Fibroblast of lung (primary cell): ENCODE results near the gene KCNMA1. TPM values are rescaled to one million over a fixed set of nuclear protein-coding genes. Genes with fewer than 3 reads are reported as not detected.

Experiments
- DNase-seq, 2 donors: peaks; one replicate each; pipeline versions ENCODE4 v3.0.0 to v3.0.0-alpha.2; 2010; ENCODE audit warnings: low read depth in 2 of 2
- H2AFZ ChIP-seq: 2 replicates; pipeline ENCODE4 v1.5.1; 2012; ENCODE audit warnings: low read length, control low read depth, inconsistent platforms
- H3K27ac ChIP-seq: 2 replicates; pipeline ENCODE4 v1.5.1; 2011; ENCODE audit warnings: low read length, control low read depth; ENCODE audit not compliant: insufficient read depth
- H3K27me3 ChIP-seq: 2 replicates; pipeline ENCODE4 v1.5.1; 2011; ENCODE audit warnings: mild to moderate bottlenecking, low read length; ENCODE audit not compliant: control insufficient read depth, insufficient read depth
- H3K36me3 ChIP-seq: 2 replicates; pipeline ENCODE4 v1.5.1; 2011; ENCODE audit warnings: low read length; ENCODE audit not compliant: control insufficient read depth, insufficient read depth
- H3K4me1 ChIP-seq: 2 replicates; pipeline ENCODE4 v1.5.1; 2011; ENCODE audit warnings: low read length; ENCODE audit not compliant: control insufficient read depth, insufficient read depth; ENCODE audit errors: extremely low read depth
- H3K4me2 ChIP-seq: 2 replicates; pipeline ENCODE4 v1.5.1; 2011; ENCODE audit warnings: low read length, control low read depth; ENCODE audit not compliant: insufficient read depth; ENCODE audit errors: extremely low read depth
- H3K4me3 ChIP-seq, 4 experiments: fragments of 200-600 bp in 1 of 4; sonication (generic) in 1 of 4; replicated peaks in 1 of 4; 2 replicates each; pipeline ENCODE4 v1.5.1; 2011 to 2016; ENCODE audit warnings: low read length in 4 of 4, low read depth in 3 of 4, mild to moderate bottlenecking in 3 of 4, control low read depth in 2 of 4, inconsistent platforms in 1 of 4, mixed read lengths in 1 of 4; ENCODE audit not compliant: insufficient read depth in 1 of 4; ENCODE audit errors: control extremely low read depth in 1 of 4
- H3K79me2 ChIP-seq: 2 replicates; pipeline ENCODE4 v1.5.1; 2012; ENCODE audit warnings: mild to moderate bottlenecking, low read length, inconsistent platforms; ENCODE audit not compliant: control insufficient read depth, insufficient read depth
- H3K9ac ChIP-seq: 2 replicates; pipeline ENCODE4 v1.5.1; 2011; ENCODE audit warnings: mild to moderate bottlenecking, low read length, control low read depth; ENCODE audit not compliant: insufficient read depth
- H3K9me3 ChIP-seq: 2 replicates; pipeline ENCODE4 v1.5.1; 2012; ENCODE audit warnings: low read depth, low read length; ENCODE audit not compliant: control insufficient read depth, insufficient read depth
- H4K20me1 ChIP-seq: 2 replicates; pipeline ENCODE4 v1.5.1; 2011; ENCODE audit warnings: low read length; ENCODE audit not compliant: control insufficient read depth, insufficient read depth; ENCODE audit errors: extremely low read depth
- EZH2 ChIP-seq: IDR thresholded peaks from 2 replicates; pipeline ENCODE4 v1.5.1; 2012; ENCODE audit warnings: low read length, control low read depth, mild to moderate bottlenecking; ENCODE audit errors: missing control alignments
- polyA plus RNA-seq, 2 donors: library from polyadenylated mRNA; depleted of rRNA in 1 of 2; stranded (reverse) in 1 of 2; unstranded in 1 of 2; fragments of >200 nt; gene quantifications; 2 replicates each; pipeline ENCODE4 v1.2.1, GENCODE V29; 2011 to 2012; ENCODE audit warnings: missing spikeins in 1 of 2
- total RNA-seq: library from RNA; depleted of rRNA; stranded (reverse); fragments of >200 nt; gene quantifications from 2 replicates; pipeline ENCODE4 v1.2.1, GENCODE V29; 2014
- TF ChIP-seq, protein P1 (sequence below), 2 donors: IDR thresholded peaks in 1 of 2; conservative IDR thresholded peaks in 1 of 2; 1 replicate in 1 of 2; 2 replicates in 1 of 2; pipeline ENCODE4 v1.5.1; 2011 to 2012; ENCODE audit warnings: low read length in 2 of 2, control low read depth in 1 of 2, inconsistent platforms in 1 of 2, low read depth in 1 of 2, mild to moderate bottlenecking in 1 of 2

KCNMA1 gene
- total and polyA plus RNA-seq, 2 donors (not counting 1 experiment from before 2014, with no cell fraction given), result 31.0 to 138 TPM

DNA sequence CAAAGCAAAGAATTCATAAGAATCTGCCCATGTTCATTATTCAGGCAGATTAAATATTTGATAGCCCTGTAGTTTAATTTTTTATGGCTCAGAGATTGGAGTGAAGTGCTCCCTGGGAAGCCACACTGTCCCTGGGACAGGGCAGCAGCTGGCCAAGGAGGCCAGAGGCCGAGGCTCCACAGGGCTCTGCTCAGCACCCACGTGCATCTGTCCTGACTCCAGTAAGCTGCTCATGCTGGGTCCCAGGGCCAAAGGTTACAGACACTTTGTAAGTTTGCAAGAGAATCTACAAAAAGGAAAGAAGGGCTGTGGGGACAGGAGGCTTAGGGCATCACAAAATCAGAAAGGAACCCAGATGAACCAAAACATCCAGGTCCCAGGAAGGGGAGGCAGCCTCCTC lies 155.5 kb downstream of the KCNMA1 start:
- Histone ChIP-seq H2AFZ (no peak overlapping the region), H3K9ac (no peak overlapping the region), H3K4me1 (peaks cover 8% of the 10 kb centered on the region), H4K20me1 (no peaks in the 10 kb centered on the region), H3K79me2 (no peaks in the 10 kb centered on the region), H3K4me2 (no peak overlapping the region), H3K27ac (no peak overlapping the region), H3K27me3 (no peaks in the 10 kb centered on the region), H3K4me3 (no peak overlapping the region), H3K9me3 (no peaks in the 10 kb centered on the region), H3K36me3 (no peaks in the 10 kb centered on the region)
- no peak for DNase-seq
- TF ChIP-seq EZH2, result no peak
- TF ChIP-seq, protein P1, sequence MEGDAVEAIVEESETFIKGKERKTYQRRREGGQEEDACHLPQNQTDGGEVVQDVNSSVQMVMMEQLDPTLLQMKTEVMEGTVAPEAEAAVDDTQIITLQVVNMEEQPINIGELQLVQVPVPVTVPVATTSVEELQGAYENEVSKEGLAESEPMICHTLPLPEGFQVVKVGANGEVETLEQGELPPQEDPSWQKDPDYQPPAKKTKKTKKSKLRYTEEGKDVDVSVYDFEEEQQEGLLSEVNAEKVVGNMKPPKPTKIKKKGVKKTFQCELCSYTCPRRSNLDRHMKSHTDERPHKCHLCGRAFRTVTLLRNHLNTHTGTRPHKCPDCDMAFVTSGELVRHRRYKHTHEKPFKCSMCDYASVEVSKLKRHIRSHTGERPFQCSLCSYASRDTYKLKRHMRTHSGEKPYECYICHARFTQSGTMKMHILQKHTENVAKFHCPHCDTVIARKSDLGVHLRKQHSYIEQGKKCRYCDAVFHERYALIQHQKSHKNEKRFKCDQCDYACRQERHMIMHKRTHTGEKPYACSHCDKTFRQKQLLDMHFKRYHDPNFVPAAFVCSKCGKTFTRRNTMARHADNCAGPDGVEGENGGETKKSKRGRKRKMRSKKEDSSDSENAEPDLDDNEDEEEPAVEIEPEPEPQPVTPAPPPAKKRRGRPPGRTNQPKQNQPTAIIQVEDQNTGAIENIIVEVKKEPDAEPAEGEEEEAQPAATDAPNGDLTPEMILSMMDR (conservative IDR thresholded peaks at IDR 0.05 in 1 of 2, IDR thresholded peaks at IDR 0.05 in 1 of 2; ENCODE audit: low read depth in 1 of 2, low read length in 2 of 2), result no peak

- DNase-seq, result no peak
- Histone ChIP-seq H3K27ac (no peak overlapping the region), H3K4me2 (no peak overlapping the region), H3K9me3 (no peaks in the 10 kb centered on the region), H2AFZ (no peak overlapping the region), H3K36me3 (no peaks in the 10 kb centered on the region), H3K4me3 (no peak overlapping the region), H3K9ac (no peak overlapping the region), H3K27me3 (no peaks in the 10 kb centered on the region), H4K20me1 (no peaks in the 10 kb centered on the region), H3K4me1 (peaks cover 8% of the 10 kb centered on the region), H3K79me2 (no peaks in the 10 kb centered on the region)
- no peak for TF ChIP-seq EZH2
- TF ChIP-seq, protein P1 (conservative IDR thresholded peaks at IDR 0.05 in 1 of 2, IDR thresholded peaks at IDR 0.05 in 1 of 2; ENCODE audit: low read depth in 1 of 2, low read length in 2 of 2), result no peak
These were observed 158.0 kb downstream of the KCNMA1 start for GRCh38 chr10:77479586-77479985.

- Histone ChIP-seq H2AFZ (no peak overlapping the region), H3K27me3 (no peaks in the 10 kb centered on the region), H3K9ac (no peak overlapping the region), H3K9me3 (no peaks in the 10 kb centered on the region), H4K20me1 (no peaks in the 10 kb centered on the region), H3K4me3 (no peak overlapping the region), H3K4me1 (peaks cover 8% of the 10 kb centered on the region), H3K36me3 (no peaks in the 10 kb centered on the region), H3K79me2 (no peaks in the 10 kb centered on the region), H3K27ac (no peak overlapping the region), H3K4me2 (peak overlapping the region; percentile 16)
- DNase-seq, result no peak
- TF ChIP-seq, protein P1 (conservative IDR thresholded peaks at IDR 0.05 in 1 of 2, IDR thresholded peaks at IDR 0.05 in 1 of 2; ENCODE audit: low read depth in 1 of 2, low read length in 2 of 2), result no peak
These were observed 158.6 kb downstream of the KCNMA1 start for GRCh38 chr10:77478962-77479359.
